Neutrophil (primary cell): ENCODE results near the gene ARHGAP45.

Experiments
- H3K27ac ChIP-seq: fragments of 200-600 bp; sonication (generic); 2 replicates; pipeline ENCODE4 v1.5.1; 2016; ENCODE audit warnings: mild to moderate bottlenecking, moderate library complexity
- H3K27me3 ChIP-seq: fragments of 200-600 bp; sonication (generic); 2 replicates; pipeline ENCODE4 v1.6.0; 2016; ENCODE audit warnings: mild to moderate bottlenecking
- H3K36me3 ChIP-seq: fragments of 200-600 bp; sonication (generic); 2 replicates; pipeline ENCODE4 v1.5.1; 2017
- H3K4me1 ChIP-seq, 2 experiments: fragments of 200-600 bp in 1 of 2; sonication (generic) in 1 of 2; 1 replicate in 1 of 2; 2 replicates in 1 of 2; pipeline versions ENCODE4 v1.5.1 to v1.6.1; 2013 to 2016; ENCODE audit warnings: low read depth in 1 of 2, low read length in 1 of 2, mild to moderate bottlenecking in 1 of 2, moderate library complexity in 1 of 2; ENCODE audit not compliant: control insufficient read depth in 1 of 2, insufficient read depth in 1 of 2
- H3K4me3 ChIP-seq, 2 experiments: fragments of 200-600 bp in 1 of 2; sonication (generic) in 1 of 2; 1 replicate in 1 of 2; 2 replicates in 1 of 2; pipeline ENCODE4 v1.5.1; 2013 to 2016; ENCODE audit warnings: low read depth in 1 of 2, low read length in 1 of 2, mild to moderate bottlenecking in 1 of 2, moderate library complexity in 1 of 2
- H3K9me3 ChIP-seq: fragments of 200-600 bp; sonication (generic); 2 replicates; pipeline ENCODE4 v1.5.1; 2016
- TF ChIP-seq, protein P1 (sequence below): fragments of 200-600 bp; sonication (generic); IDR thresholded peaks from 2 replicates; pipeline ENCODE4 v1.5.1; 2016; ENCODE audit warnings: antibody characterized with exemption

The ARHGAP45 gene

DNA sequence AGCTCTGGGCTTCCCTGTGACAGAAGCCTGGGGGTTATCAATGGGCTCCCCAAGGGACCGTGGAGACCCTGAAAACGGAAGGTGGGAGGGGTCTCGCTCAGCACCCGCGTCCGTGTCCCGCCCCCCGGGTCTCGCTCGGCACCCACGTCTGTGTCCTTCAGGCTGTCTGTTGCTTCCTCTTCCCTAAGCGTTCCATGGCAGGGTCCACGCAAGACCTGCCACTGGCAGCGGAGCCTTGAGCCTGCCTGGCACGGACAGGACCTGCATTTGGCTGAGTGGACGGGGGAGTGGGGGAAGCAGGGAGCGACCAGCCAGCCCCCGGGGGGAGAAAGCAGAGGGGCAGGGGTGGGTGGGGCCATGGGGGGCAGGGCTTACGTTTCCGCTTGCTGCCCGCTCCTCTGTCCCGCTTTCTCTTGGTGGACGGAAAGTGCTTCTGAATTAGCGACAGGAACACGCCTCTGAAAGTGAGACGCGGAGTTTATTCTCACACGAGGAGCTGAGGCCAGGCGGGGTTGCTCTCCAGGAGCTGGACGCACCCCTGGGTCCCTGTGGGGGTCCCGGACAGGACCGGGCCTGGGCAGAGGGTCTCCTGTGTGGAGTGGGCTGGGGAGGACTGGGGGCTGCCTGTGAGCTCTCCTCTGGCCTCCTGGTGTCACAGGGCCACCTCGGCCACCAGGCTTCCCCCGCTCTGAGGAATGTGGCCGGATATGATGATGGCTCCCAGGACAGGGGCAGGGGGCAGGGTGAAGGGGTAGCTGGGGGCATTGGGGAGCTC lies 48.9 kb downstream of the ARHGAP45 start:
- Histone ChIP-seq H3K36me3 (peaks cover 100% of the 10 kb centered on the region), H3K27ac (no peak overlapping the region), H3K4me1 (peaks cover 8 to 10% of the 10 kb centered on the region in 2 experiments), H3K4me3 (no peak overlapping the region), H3K9me3 (no peaks in the 10 kb centered on the region), H3K27me3 (no peaks in the 10 kb centered on the region)
- TF ChIP-seq, protein P1, sequence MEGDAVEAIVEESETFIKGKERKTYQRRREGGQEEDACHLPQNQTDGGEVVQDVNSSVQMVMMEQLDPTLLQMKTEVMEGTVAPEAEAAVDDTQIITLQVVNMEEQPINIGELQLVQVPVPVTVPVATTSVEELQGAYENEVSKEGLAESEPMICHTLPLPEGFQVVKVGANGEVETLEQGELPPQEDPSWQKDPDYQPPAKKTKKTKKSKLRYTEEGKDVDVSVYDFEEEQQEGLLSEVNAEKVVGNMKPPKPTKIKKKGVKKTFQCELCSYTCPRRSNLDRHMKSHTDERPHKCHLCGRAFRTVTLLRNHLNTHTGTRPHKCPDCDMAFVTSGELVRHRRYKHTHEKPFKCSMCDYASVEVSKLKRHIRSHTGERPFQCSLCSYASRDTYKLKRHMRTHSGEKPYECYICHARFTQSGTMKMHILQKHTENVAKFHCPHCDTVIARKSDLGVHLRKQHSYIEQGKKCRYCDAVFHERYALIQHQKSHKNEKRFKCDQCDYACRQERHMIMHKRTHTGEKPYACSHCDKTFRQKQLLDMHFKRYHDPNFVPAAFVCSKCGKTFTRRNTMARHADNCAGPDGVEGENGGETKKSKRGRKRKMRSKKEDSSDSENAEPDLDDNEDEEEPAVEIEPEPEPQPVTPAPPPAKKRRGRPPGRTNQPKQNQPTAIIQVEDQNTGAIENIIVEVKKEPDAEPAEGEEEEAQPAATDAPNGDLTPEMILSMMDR: no peak

DNA sequence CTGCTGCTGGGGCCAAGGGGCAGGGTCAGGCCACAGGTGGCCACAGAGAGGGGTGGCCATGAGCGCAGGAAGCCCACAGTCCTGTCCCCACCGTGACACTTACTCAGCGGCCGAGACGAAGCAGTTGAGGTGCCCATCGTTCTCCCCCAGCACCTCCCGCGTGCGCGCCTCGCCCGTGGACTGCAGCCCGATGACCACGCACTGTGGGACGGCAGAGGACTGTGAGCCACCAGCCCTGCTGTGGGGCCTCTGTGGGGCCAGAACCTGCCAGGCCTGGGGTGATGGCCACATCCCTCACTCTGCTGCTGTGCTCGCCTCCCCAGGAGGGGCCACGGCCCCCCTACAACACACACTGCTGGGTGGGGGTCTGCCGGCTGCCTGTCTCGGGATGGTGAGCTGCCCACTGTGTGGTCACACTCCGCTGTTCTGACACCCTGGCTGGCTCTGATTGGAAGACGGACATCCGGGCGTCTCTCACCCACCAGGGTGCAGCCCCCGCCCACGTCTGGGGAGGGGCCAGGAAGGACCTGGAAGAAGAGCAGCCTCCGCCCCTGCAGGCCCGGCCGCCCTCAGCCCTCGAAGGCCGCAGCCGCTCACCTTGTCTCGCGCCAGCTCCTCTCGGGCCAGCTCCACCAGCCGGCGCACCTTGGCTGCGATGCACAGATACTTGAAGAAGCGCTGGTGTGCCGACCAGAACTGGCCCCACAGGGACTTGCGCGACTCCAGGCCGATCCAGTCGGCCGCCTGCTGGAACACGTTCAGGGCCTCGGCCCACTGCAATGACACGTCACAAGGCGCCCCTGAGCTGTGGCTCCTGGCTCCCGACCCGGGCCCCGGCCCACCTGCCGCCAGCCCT lies 50.0 kb downstream of the ARHGAP45 start:
- no peak overlapping the region for H3K4me3 ChIP-seq
- H3K27me3 ChIP-seq: no peaks in the 10 kb centered on the region
- peaks cover 100% of the 10 kb centered on the region for H3K36me3 ChIP-seq
- H3K27ac ChIP-seq: no peak overlapping the region
- TF ChIP-seq, protein P1: no peak
- peaks cover 8 to 10% of the 10 kb centered on the region in 2 experiments for H3K4me1 ChIP-seq
- no peaks in the 10 kb centered on the region for H3K9me3 ChIP-seq

DNA sequence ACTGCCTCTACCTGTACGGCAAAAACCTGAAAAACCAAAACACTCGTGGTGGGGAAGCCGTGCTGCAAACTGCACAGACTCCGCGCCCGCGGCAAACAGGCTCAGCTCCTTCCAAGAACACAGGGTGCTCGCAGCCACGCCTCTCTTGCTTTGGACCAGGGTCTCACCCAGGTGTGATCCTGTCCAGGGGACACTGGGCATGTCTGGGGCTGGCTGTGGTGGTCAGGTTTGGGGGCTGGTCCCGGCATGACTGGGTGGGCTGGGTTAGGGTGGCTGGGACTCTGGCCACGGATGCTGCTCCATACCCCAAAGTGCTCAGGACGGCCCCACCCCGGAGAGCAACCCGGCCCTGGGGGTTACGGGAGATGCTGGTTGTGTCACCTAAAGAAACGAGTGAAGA lies 50.7 kb downstream of the ARHGAP45 start:
- H3K36me3 ChIP-seq: peaks cover 100% of the 10 kb centered on the region
- H3K27me3 ChIP-seq: no peaks in the 10 kb centered on the region
- H3K4me3 ChIP-seq: no peak overlapping the region
- TF ChIP-seq, protein P1: no peak
- H3K4me1 ChIP-seq: peaks cover 8 to 10% of the 10 kb centered on the region in 2 experiments
- H3K27ac ChIP-seq: no peak overlapping the region
- no peaks in the 10 kb centered on the region for H3K9me3 ChIP-seq

DNA sequence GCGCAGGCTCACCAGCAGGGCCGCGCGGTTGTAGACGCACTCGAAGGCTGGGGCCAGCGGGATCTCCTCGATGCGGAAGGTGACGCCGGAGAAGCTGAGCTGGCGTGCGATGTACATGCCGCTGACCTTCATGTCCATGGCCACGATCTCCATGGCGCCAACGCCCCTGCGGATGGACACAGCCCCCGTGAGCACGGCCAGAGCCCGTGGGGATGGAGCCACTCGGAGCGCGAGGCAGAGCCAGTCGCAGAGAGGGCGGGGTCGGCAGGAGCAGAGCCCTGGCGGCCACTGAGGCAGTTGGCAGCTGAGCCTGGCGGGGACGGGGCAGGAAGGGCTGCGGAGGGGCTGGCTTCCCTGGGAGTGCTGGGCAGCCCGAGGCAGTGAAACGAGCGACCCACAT lies 52.0 kb downstream of the ARHGAP45 start:
- TF ChIP-seq, protein P1: no peak
- Histone ChIP-seq H3K27ac (no peak overlapping the region), H3K4me3 (no peak overlapping the region), H3K9me3 (no peaks in the 10 kb centered on the region), H3K36me3 (peaks cover 100% of the 10 kb centered on the region), H3K27me3 (no peaks in the 10 kb centered on the region), H3K4me1 (peaks cover 0 to 1% of the 10 kb centered on the region in 2 experiments)

DNA sequence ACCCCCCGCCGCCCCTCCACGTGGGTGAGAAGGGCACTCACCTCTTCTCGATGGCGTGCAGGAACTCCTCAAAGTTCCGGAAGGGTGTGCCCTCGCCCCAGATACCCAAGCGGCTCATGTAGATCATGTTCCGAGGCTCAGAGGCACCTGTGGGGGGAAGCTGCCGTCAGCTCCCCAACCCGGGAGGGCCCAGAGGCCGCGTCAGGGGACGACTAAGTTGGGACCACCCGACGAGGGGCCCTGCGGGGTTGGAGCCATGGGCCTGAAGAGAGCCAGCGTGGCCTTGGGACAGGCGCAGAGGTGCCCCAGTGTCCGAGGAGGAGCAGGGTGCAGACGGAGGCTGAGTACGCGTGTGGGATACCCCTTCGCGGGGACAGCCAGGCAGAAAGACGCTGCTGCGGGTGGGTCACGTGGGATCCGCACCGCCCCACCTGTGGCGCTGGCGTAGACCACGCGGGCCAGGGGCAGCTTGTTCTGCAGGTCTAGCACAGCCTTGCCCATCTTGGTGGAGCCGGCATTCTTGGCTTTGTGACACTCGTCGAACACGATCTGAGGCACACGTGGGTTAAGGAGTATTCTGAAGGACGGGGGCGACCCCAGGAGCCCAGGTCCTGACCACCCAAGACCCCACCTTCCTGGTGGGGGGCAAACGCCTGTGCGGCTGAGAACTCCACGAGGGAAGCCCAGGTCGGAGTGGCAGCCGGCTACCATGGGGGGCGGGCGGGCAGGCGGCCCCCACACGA lies 52.7 kb downstream of the ARHGAP45 start:
- Histone ChIP-seq H3K4me3 (no peak overlapping the region), H3K4me1 (no peaks in the 10 kb centered on the region), H3K27ac (no peak overlapping the region), H3K9me3 (no peaks in the 10 kb centered on the region), H3K27me3 (no peaks in the 10 kb centered on the region), H3K36me3 (peaks cover 100% of the 10 kb centered on the region)
- TF ChIP-seq, protein P1: no peak
